HG02610 (cell line): ENCODE data around the gene CYB5D1.
A peak's percentile ranks its signal among the peaks of the same experiment; 100 is the strongest.

Experiments
- ATAC-seq: cut with Tn5 transposase; IDR thresholded peaks from one replicate; pipeline ENCODE4 v1.9.1; 2021; ENCODE audit warnings: mild to moderate bottlenecking, moderate library complexity; ENCODE audit not compliant: unreplicated experiment

Gene CYB5D1

DNA sequence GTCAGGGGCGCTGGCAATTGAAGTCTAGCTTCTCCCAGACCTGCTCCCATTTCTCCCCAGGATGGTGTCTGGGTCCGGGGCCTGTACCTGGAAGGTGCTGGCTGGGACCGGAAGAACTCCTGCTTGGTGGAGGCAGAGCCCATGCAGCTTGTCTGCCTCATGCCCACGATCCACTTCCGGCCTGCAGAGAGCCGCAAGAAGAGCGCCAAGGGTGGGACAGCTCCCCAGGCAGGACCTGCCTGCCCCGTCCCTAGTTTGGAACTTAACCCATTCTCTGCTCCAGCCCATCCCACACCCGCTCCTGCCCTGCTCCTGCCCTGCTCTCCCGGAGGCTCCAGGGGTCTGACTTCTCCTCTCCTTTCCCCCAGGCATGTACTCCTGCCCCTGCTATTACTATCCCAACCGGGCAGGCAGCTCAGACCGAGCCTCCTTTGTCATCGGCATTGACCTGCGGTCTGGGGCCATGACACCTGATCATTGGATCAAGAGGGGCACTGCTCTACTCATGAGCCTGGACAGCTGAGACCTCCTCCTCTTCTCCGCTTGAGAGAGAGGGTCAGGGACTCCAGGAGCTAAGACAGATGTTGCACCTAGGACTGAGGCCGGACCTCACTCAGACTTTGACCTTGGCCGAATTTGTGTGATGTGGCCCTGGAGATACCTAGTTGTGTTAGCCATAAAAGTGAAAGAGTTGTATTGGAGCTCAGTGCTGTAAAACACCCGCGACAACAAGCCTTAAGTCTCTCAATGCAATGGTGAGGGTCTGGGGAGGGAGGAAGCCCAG is 24.6 kb upstream of the CYB5D1 start:
- ATAC-seq: no peak

DNA sequence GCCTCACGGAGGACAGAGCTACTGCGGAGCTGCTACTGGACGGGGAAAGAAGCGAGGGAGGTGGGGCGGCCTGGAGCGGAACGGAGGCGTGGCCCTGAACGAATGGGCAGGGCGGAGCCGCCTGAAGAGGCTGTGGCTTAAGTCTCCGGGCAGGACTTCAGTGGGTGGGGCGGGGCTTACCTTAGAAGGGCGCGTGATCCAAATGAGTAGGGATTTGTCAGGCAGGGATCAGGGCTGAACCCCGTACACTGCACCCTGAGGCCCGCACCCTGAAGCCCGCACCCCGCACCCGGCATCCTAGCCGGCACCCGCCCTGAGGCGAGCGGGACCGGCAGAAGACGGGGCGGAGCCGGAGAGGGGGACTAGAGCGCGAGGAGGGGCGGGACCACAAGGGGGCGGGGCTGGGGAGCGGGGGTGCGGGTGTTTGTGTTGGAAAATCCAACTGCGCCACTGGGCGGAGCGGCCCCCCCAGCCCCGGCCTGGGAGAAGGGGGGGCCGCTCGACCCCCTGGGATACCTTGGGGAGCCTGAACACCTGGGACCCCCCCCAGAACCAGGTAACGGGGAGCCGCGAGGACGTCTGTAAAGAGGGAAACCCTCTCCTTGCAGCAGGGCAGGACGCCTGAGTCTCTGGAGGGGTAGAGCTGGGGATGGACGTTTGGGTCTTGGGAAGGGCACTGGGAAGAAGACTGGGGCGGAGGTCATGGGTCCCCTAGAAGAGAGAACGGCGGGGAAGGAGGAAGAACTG is 23.8 kb upstream of the CYB5D1 start, which contains the start of gene KDM6B:
Gene KDM6B, plus strand, starts transcription at position 423 of the 747 bp plus-strand sequence. CDS start 11,338 bp downstream, outside the sequence.
- ATAC-seq: peak; percentile 45

DNA sequence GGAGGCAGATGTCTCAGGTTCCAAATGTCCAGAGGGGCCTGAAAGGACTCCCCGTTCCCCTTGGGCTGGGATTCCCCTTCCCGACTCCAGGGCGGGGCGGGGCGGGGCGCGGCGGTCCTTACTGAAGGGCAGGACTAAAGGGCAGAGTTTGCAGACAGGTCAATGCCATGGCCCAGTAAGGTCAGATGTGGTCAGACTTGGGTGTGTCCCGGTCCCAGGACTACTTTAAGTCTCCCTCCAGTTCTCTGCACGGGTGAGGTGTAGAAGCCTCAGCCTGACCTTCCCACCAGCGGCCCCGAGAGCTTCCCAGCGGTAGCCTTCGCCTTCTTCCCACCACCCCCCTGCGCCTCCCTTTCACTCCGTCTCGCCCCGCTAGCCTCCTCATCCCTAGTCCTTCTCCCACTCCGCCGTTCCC is 23.3 kb upstream of the CYB5D1 start:
- ATAC-seq: no peak

DNA sequence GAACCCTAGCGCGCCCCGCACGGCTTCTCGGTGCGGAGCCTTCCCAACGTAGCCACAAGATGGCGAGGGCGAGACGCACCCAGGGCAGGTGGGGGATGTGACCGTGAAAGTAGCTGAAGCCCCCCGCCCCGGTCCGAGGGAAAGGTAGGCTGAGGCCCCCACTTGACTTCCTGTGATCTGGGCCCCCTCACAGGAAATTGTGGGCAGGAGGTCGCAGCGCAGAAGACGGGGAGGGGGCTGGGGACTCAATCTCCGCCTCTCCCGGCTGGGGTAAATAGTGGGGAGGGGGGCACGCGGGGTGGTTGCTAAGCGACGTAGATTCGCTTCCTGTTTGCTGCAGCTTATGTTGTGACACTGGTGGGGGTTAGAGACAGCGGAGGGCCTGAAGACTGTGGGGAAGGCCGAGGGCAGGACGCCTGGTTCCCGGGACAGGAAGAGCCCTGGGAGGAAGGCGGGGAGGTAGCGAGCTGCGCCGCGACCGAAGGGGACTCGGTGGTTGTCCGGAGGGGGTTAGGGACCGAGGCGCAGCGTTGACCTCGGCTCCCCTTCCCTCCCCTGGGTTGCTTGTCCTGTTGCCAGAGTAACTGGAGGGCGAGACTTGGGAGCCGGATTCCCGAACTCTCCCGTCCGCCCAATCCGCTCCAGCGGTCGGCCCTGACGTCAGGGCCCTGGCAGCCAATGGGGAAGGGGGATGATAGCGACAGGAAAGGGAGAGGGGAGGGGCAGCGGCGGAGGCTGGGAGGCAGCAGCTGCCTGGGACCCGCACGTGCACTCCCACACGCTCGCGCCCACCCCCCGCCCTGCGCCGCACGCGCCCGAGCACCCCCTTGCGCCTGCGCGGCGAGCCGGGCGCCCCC is 22.6 kb upstream of the CYB5D1 start:
- ATAC-seq: peak; percentile 46

DNA sequence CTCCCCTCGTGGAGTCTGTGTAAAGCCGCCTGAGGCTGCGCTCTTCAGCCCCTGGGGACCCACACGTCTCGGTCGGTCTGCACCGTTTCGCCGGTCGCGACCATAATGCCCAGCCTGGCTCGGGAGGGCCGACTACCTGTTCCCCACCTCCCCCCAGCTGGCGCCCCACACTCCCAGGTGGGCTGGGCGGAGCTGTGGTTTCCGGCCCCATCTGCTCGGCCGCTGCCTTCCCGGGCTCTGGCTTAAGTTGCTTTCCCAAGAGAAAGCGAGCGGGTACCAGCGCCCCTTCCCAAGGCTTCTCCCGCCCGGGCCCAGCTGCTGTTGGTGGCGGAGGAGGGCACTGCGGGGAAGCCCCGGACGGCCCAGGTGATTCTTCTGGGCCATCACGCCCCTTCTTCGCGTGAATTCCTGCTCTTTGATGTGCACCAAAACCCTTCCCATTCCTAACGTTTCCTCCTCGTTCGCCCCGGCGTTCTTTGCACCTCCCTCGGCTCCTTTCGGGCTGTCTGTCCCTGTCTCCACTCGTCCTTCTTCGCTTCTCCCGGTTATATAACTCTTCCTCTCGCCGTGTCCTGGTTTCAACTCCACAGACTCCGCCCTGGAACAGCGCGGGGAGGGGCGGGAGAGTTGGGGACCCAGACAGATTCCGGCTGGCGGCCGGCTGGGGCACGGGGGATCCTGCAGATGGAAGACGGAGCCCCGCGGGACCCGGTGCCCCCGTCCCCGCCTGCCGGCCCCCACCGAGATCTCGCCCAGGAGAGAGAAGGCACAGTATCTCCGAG is 21.8 kb upstream of the CYB5D1 start:
- no peak for ATAC-seq

DNA sequence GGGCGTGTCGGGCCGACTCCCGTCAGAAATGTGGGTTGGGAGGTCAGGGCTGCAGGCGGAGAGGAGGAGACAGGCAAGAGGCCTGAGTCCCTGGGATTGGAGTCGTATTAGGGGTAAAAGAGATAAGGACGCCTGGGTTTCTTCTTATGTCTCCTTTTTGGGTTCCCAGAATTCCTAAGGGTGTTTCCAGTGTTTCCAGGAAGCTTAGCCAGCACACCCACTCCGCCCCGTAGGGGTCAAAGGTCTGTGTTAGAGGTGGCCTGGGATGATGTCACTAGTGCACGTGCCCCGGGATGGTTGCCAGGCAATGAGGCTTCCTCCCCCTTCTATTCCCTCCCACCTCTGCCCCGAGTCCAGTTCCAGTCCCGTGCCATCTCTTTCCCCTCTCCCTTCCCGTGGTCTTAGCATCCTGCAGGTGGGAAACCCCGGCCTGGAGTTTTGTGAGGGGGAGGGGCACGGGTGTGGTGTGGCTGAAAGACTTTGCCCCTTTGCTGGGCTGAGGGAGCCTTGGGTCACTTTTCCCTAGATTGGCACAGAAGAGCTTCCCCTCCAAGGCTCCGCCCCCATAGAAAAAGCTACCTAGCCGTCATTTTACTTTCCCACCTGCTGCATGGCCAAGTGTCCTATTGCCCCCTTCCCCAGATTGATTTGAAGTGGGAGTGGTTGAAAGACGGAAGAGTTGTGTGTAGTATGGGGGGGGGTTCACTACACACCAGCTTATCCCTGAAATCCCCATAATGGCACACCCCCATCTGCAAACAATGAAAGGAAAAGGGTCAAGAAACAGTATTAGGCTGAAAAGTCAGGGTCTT is 21.0 kb upstream of the CYB5D1 start:
- no peak for ATAC-seq

DNA sequence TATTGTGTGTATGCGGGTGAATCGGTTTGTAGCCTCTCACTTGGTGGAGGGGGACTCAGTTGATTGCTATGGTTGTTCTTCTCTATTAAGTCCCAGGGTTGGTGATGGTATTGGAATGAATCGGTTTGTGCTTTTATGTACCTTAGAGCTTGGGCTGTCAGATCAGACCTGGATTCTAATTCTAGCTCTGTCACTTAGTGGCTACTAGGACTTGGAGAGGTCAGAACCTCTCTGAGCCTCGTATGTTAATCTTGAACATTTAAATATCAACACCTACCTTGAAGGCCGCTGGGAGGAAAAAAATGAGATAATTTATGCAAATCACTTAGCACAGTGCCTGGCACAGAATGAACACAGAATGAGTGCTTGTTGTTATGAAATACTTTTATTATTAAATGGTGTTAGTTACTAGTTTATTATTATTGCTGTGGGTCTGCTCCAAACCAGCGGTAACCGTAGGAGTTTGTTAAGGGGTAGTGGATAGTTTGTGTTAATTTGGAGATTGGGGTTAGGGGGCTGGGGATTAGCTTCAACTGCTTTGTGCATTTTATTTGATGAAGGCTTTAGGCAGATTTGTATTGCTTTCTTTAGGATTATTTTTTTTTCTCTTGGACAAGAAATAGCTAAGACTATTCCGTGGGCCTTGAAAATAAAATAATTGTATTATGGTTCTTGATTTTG is 20.3 kb upstream of the CYB5D1 start:
- no peak for ATAC-seq

DNA sequence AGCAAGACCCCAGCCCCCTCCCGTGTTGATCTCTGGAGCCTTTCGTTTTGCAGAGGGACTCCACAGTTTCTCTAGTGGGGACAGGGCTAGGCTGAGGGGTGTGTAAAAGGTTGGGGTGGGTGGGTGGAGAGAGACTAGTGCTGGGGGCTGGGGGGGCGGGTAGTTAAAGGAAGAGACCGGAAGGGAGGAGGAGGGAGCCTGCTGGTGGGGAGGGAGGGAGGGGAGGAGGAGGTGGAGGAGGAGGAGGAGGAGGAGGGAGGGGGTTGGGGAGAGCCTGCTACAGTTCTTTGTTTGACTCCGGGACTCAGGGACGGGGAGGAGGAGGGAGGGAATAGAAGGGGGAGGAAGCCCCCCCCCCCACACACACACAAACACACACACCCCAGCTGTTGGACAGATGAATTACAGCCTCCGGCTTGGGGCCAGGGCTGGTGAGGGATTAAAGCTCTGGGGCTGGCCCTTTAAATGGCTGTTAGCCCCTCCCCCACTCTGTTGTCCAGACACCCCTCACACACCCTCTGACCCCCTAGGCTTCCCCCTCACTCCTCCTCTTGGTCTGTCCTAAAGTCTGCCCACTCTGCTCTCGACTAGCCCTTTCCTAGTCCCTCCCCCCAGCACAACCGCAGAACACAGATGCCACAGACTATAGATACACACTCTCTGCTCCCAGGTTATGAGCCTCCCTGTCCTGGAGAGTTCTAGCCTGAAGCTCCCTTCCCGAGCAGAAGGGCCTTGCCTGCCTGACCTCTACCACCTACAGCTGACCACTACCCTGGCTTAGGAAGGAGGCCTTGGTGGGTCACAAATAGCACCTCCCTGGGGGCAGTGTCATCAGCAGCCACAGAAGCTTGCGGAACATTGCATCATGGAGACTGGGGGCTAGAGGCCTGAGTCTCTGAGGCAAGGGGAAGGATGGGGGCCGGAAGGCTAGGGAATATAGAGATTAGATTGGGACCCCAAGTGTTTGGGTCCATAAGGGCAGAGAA is 19.4 kb upstream of the CYB5D1 start:
- ATAC-seq: no peak

DNA sequence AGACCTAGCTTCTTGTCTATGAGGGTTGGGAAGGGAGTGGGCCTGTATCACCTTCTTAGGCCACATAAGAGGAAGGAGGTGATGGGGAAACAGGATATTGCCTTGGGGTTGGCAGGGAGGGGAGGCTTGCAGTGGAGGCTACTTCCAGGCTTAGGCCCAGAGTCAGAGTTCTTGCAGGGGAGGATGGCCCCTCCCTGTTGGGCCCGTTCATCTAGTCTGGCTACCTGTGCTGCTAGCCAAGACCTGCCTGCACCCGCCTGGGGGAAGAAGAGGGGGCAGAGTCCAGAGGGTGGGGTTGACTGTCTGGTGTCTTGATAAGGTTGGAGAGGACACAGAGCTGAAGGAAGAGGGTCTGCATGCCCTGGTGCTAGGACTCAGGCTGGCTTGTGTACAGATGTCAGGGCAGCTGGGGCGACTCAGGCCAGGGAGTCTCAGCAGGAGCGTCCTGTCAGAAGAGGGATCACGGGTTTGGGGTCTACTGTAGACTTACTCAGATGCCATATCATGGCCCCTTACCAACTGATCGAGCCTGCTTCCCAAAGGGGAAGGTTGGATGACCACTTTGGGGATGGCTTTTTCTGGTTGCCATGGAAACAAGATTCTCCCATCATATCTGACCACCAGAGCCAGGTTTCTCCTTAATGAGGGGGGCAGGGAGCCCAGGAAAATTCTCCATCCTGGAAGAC is 18.5 kb upstream of the CYB5D1 start:
- ATAC-seq: no peak

DNA sequence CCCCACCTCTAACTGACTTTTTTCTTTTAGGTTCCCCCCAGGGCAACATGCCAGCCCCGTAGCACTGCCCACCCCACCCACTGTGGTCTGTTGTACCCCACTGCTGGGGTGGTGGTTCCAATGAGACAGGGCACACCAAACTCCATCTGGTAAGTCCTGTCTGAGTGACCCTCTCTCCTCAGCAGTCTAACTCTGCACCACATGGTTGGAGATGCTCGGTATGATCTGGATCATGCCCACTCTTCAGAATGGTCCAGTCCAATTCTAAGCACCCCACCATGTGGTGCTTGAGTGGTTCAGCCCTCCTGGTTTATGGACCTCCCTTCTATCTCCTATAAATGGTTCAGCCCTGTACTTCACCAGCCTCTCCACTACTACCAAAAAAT is 17.9 kb upstream of the CYB5D1 start:
- no peak for ATAC-seq

DNA sequence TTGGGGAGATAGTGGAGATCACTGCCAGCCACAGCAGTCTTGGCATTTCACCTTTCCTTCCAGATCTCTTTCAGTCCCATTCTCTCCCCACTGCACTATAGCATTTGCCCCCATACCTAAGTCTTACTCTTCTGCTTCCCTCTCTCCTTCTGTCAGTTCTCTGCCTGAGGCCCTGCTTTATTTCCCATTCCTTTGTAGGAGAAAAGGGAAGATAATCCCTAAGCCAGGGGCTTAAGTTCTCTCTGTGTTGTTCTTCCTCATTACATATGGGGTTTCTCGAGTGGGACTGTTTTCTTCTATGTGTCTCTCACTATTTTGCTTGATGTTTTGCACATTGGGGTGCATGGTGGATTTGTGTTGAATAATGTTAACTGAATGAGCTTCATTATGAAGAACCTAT is 17.4 kb upstream of the CYB5D1 start:
- ATAC-seq: no peak

DNA sequence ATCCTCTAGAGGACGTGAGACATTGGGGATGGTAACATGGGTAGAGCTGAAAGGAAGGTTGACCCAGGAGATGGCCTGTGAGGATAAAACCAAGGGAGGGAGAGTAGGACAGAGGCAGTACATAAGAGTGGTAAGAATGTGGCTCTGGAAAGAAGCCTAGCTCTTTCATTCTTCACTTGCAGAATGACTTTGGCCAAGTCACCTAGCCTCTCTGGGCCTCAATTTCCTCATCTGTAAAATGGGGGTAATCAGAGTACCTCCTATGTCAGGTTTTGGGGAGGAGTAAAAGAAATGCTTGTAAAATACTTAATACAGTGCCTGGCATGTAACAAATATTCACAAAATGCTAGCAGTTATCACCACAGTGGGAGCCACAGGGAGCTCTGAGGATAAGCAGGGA is 16.9 kb upstream of the CYB5D1 start:
- ATAC-seq: no peak

DNA sequence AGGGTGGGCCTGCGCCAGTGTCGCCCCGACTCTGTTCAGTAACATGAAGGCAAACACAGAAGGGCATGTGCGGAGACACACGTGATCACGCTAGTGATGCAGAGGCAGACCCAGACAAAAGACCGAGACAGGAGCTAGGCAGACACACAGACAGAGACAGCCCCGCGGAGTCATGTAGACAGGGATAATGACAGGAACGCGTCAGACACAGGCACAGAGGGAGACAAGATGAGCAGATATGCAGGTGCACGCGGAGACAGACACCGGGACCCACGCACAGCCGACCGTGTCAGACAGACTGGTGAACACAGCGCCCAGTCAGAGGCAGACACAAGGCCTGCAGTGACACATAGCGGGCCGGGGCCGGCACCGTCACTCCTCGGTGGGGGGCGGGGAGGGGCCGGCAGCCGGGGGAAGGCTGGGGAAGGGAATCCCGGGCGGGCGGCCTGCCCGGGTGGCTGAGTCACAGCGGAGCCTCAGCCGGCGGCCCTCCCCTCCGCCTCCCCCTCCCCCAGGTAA is 16.3 kb upstream of the CYB5D1 start:
- ATAC-seq: peak; percentile 12

DNA sequence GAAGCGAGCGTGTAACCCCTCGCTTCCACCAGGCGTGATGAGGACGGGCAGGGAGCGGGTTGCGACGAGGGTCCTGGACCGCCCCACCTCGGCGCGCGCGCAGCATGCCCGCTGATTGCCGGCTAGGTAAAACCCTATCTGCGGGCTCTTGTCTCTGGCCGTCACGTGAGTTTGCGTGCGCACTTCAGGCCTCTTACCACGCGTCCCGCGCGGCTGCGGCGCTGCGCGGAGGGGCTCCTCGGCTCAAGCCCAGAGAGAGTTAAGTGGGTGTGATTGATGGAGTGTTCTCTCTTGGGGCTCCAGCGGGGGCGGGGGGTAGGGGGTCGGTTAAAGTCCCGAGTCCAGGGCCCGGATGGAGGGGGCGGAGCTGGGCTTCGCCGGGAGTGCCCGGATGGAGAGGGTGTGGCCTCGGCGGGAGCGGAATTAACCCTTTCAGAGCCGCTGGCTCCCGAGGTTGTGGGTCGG is 15.9 kb upstream of the CYB5D1 start:
- peak; percentile 12 for ATAC-seq

DNA sequence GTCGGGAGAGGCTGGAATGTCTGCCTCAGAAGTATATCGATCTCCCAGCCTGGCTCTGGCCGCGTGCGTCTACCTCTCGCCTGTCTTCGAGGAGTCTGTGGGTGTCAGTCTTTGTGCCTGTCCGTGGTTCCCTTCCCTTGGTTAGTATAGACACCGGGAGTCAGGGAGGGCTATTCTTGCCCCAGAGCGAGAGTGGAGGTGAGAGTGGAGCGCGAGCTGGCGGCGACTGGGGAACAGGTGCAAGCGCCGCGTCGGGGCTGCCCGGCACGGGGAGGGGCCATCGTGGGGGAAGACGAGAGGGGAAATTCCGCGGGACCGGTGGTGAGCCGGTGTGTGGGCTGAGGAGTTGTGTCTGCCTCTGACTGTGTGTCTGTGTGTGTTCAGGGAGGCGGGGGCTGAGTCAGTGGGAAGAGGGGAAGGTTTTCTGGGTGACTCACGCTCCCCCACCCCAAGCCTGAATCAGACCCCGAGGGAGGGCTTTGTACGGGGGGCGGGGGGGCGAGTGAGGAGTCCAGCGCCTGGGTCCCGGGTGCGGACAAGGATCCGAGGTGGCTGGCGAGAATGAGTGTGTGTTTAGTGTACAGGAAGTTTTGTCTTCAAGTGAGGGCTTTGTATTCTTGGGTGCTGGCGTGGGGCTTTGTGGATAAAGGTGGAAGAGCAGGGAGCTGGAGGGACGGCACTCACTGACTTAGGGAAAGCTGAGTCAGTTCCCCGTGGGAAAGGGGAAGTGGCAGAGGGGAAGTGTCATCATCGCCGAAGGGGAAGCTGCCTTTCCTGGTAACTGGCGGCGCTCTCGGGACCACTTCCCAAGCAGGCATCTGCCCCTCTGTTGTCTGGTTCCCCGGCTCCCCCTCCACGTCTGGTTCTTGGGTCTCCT is 15.2 kb upstream of the CYB5D1 start:
- ATAC-seq: peak; percentile 35

DNA sequence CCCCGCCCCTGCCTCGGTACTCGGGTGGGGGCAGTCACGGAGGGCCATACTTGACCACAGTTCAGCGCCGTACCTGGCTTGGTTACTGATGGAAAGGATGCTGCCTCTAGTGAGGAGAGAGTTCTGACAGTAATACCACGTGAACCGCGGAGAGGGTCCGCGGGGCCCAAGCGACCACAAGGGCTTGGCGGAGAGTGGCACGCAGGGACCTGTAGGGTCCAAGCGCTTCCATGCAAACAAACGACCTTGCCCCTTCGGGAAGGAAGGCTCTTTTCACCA is 14.6 kb upstream of the CYB5D1 start:
- ATAC-seq: no peak
